ENCODE results near the gene GMNN.

Gene GMNN

GRCh38 chr6:24807584-24807983, 32.8 kb downstream of the GMNN start:
- no peak for DNase-seq (ENCODE audit: low read depth, low spot score)

DNA sequence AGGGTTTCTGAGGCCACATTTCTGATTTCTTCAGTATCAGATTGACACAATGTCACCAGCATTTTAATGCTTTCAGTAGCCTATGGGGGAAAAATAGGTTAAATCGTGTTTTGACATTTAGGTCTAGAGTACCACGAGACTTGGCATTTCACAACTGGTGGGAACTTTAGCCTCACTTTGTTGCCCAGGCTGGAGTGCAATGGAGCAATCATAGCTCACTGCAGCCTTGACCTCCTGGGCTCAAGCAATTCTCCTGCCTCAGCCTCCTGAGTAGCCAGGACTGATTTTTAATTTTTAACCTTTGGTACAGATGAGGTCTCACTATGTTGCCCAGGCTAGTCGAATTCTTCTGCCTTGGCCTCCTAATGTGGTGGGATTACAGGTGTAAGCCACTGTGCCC, 35.0 kb downstream of the GMNN start:
- no peak for DNase-seq (ENCODE audit: low read depth, low spot score)

DNA sequence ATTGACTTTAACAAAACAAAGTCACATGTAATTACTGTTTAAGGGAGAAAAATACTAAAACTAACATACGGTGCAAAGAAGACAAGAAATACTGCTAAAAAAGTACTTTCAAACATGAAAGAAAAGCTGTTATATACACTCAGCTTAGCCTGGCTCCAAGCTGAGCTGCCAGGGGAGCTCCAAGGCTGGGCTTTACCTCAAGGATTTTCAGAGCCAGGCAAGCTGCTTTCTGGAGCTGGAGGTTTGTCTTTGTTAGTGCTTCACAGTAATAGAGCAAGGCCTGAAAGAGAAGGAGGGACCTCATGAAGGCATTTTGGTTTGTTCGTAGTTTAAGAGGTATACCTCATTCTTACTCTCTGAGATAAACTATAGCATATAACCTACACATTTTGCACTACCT, 43.6 kb downstream of the GMNN start:
- no peak for DNase-seq (ENCODE audit: low read depth, low spot score)

- no peak for DNase-seq (ENCODE audit: low read depth, low spot score)
Observed at GRCh38 chr6:24821860-24822444, 47.2 kb downstream of the GMNN start.

DNA sequence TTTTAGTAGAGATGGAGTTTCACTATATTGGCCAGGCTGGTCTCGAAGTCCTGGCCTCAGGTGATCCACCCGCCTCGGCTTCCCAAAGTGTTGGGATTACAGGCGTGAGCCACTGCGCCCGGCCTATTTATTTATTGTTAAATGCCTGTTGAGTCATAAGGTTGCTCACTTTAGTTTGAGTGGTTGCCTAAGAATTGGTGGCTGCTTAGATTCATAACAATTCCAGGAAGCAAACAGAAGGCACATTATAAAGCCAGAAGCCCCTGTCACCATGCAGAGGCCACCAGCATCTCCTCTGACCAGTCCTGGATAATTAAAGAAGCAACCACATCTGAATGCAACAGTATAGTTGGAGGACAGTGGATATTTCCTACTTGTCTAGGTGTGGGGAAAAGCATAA, 48.0 kb downstream of the GMNN start:
- no peak for DNase-seq (ENCODE audit: low read depth, low spot score)

GRCh38 chr6:24823185-24823584, 48.4 kb downstream of the GMNN start:
- DNase-seq (ENCODE audit: low read depth, low spot score): no peak

DNA sequence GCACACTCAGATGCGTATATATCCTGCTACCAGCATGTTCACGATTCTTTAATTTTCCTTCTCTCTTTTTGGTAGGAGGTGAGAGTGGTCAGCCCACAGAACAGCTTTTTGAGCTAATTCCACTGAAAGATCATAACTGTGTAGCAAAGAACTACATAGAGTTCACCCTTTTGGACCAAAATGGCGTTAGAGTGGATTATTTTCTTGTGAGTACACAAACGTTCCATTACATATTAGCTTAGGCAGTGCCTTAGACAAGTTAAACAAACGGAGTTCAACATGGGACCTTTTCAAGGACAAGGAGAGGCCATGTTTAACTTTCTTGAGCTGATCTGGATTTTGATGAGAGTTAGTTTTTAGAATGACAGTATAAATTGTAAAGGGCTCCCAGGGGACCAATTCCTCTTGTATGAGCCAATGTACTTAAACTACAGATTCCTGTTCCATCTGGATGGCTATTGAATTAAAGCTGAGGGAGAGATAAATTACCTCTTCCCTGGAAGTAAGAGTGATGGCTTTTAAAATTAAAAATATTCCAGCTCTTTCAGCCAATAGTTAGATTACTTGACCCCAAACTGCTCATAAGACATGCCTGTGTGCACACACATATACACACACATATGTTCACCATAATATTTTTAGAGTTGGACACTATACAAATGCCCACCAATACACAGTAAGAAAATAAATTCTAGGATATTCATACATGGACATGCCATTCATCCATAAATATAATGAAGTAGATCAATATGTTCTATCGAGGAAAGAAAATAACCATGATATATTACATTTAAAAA, 49.6 kb downstream of the GMNN start:
- no peak for DNase-seq (ENCODE audit: low read depth, low spot score)

GRCh38 chr6:24825130-24825630, 50.4 kb downstream of the GMNN start:
- no peak for DNase-seq (ENCODE audit: low read depth, low spot score)

- DNase-seq (ENCODE audit: low read depth, low spot score): no peak
Observed at GRCh38 chr6:24827162-24827561, 52.4 kb downstream of the GMNN start.

DNA sequence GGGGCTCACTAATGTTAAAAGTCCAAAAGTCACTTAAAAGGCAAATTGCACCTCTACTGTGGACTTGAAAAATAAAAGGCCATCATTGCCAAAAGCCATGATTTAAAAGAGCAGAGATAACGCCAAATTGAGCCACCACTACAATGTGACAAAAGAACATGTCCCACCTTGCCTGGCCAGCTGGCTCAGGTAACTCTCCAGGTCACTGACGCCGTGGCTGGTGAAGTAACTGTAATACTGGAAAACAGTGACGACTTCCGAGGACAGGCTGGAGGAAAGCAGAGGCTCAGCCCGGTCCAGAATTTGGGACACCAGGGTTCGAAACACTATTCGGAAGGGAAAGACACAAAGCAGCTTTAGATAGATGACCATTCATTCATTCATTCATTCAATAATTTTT, 53.2 kb downstream of the GMNN start:
- DNase-seq (ENCODE audit: low read depth, low spot score): no peak

DNA sequence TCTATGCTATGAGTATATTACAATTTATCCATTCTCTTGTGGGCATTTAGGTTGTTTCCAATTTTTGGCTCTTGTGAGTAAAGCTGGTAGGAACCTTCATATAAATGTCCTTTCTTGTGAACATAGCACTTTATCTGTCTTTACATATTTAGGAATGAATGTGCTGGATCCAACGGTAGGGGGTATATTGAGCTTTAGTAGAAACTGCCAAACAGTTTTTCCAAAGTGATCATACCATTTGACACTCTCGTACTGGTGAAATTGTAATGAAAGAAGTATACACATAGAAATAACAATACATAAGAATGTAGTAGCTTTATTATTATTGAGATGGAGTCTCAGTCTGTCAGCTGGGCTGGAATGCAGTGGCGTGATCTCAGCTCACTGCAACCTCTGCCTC, 54.9 kb downstream of the GMNN start:
- no peak for DNase-seq (ENCODE audit: low read depth, low spot score)

DNA sequence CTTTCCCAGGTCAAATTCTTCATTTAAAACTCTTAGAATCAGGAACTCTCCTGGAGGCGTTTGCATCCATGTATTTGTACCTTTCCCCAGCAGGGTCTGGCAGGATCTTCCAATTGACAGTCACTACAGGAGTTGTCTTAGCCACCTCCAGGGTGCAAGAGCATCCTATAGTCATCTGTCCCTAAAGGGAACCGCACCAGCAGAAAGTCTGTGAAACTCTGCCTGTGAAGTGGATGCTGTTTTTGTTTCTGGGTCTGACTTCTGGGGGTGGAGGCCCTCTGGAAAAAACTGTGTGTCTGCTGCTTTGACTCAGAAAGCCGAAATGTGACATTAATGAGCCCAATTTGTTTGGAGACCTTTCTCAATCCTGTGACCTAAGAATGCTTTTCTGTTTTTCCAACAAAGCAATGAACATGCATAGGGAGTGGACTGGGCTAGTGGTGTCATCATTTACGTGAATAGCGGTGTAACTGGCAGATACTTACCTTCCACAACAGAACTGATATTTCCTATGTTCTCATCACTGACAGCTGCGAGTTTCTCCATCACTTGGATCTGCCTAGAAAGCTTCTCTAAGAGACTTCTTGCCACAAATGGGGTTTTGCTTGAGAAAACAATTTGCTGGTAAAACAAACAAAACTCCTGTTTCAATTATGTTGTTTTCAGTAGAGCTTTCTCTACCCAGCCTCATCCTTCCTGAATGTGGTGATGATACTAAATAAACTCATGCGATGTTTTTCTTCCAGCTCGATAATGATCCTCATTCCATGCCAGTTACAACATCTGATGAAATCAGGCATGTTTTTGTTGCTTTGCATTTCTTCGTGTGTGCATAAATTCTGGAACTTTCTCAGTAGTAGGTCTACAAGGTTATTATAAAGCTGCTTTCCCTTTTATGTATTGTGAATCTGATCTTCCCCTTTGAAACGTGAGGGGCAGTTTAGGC, 57.3 kb downstream of the GMNN start:
- no peak for DNase-seq (ENCODE audit: low read depth, low spot score)

DNA sequence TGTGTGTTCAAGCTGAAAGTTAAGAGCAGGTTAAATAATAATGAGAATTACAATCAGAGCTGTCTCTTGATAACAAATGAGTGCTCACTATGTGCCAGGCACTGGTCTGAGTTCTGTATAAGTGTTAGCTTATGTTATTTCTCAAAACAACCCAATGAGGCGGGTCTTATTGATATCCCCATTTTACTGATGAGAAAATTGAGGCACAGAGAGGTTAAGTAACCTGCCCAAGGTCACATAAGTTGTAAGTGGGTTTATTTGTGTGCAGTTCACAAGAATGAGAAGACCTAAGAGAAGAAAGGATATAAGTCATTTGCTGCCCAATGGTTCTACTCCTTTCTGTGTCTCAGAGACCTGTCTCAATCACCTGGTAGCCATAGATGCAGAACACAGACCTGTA, 58.1 kb downstream of the GMNN start:
- DNase-seq (ENCODE audit: low read depth, low spot score): no peak

GRCh38 chr6:24833711-24834386, 59.1 kb downstream of the GMNN start:
- no peak for DNase-seq (ENCODE audit: low read depth, low spot score)

All from activated CD4-positive, CD25-positive, alpha-beta regulatory T cell treated with anti-CD3 and anti-CD28 coated beads, Interleukin-2, amount 50 U/mL, for 16 hours (primary cell).